H1 (cell line): ENCODE measurements around the gene PRKN. TPM values are rescaled to one million over a fixed set of nuclear protein-coding genes. Genes with fewer than 3 reads are reported as not detected.

Experiments used
- CTCF ChIA-PET: fragments of 300-600 bp; sonication (Branson Sonifier 250); formaldehyde crosslinking; loops from one replicate; lab custom pipeline; 2021; ENCODE audit not compliant: partially characterized antibody; lab: Charles Lee
- POLR2A ChIA-PET: fragments of 300-600 bp; sonication (Branson Sonifier 250); formaldehyde crosslinking; loops from one replicate; lab custom pipeline; 2021; ENCODE audit warnings: inconsistent platforms; ENCODE audit not compliant: partially characterized antibody; lab: Charles Lee
- DNase-seq, 2 experiments: peaks; one replicate each; pipeline versions ENCODE4 v3.0.0 to v3.0.0-alpha.2; 2010 to 2022; ENCODE audit warnings: low spot score in 2 of 2, low read depth in 1 of 2, mixed read lengths in 1 of 2
- FAIRE-seq: peaks from 2 replicates; lab custom pipeline; 2011; peaks lifted over from hg19 to GRCh38; lab: Jason Lieb, UNC
- H2AFZ ChIP-seq: 2 replicates; pipeline ENCODE4 v1.8.1; 2012; ENCODE audit warnings: low read length, inconsistent platforms
- H2AK5ac ChIP-seq: 2 replicates; pipeline ENCODE4 v1.6.1; 2013; ENCODE audit warnings: low read depth, low read length
- H2BK120ac ChIP-seq: replicated peaks from 2 replicates; pipeline ENCODE3; 2013; ENCODE audit warnings: low read depth, low read length, inconsistent platforms
- H2BK12ac ChIP-seq: 2 replicates; pipeline ENCODE4 v1.6.1; 2013; ENCODE audit warnings: low read depth, low read length
- H2BK15ac ChIP-seq: 2 replicates; pipeline ENCODE4 v1.6.1; 2013; ENCODE audit warnings: low read length
- H2BK20ac ChIP-seq: 2 replicates; pipeline ENCODE4 v1.6.1; 2013; ENCODE audit warnings: low read length
- H2BK5ac ChIP-seq: 2 replicates; pipeline ENCODE4 v1.6.1; 2013; ENCODE audit warnings: low read depth, low read length
- H3K14ac ChIP-seq: 2 replicates; pipeline ENCODE4 v1.6.1; 2013; ENCODE audit warnings: inconsistent platforms; ENCODE audit not compliant: insufficient read length
- H3K18ac ChIP-seq: 2 replicates; pipeline ENCODE4 v1.6.1; 2013; ENCODE audit warnings: low read length; ENCODE audit errors: extremely low read depth
- H3K23ac ChIP-seq: 2 replicates; pipeline ENCODE4 v1.6.1; 2013; ENCODE audit warnings: inconsistent platforms; ENCODE audit not compliant: insufficient read length
- H3K23me2 ChIP-seq: 2 replicates; pipeline ENCODE4 v1.6.1; 2013; ENCODE audit warnings: low read depth, low read length
- H3K27ac ChIP-seq: 2 replicates; pipeline ENCODE4 v1.6.1; 2011; ENCODE audit warnings: low read depth, low read length, inconsistent platforms
- H3K27me3 ChIP-seq, 4 experiments: replicated peaks in 1 of 4; 1 replicate in 1 of 4; 2 replicates in 3 of 4; pipeline versions ENCODE4 v1.6.1 to v1.8.1; 2011 to 2013; ENCODE audit warnings: low read length in 3 of 4, mild to moderate bottlenecking in 3 of 4, inconsistent platforms in 2 of 4, mixed read lengths in 2 of 4, moderate library complexity in 1 of 4; ENCODE audit not compliant: control insufficient read depth in 3 of 4, insufficient read depth in 3 of 4; ENCODE audit errors: extremely low read depth in 1 of 4
- H3K36me3 ChIP-seq, 4 experiments: 2 replicates each; pipeline versions ENCODE4 v1.6.1 to v1.8.1; 2011 to 2013; ENCODE audit warnings: mild to moderate bottlenecking in 4 of 4, low read length in 3 of 4, moderate library complexity in 2 of 4, control low read depth in 1 of 4, inconsistent platforms in 1 of 4; ENCODE audit not compliant: insufficient read depth in 4 of 4, control insufficient read depth in 2 of 4
- H3K4ac ChIP-seq: replicated peaks from 2 replicates; pipeline ENCODE3; 2013; ENCODE audit warnings: low read length, low read depth, mixed read lengths, inconsistent platforms; ENCODE audit not compliant: insufficient read length
- H3K4me1 ChIP-seq, 4 experiments: replicated peaks in 1 of 4; 1 replicate in 1 of 4; 2 replicates in 3 of 4; pipeline versions ENCODE4 v1.6.1 to v1.8.1; 2011 to 2013; ENCODE audit warnings: low read length in 3 of 4, inconsistent platforms in 2 of 4, mixed read lengths in 1 of 4; ENCODE audit not compliant: insufficient read depth in 4 of 4, control insufficient read depth in 3 of 4
- H3K4me2 ChIP-seq, 2 experiments: 2 replicates each; pipeline versions ENCODE4 v1.6.1 to v1.8.1; 2011 to 2013; ENCODE audit warnings: low read depth in 2 of 2, low read length in 2 of 2, control low read depth in 1 of 2, inconsistent platforms in 1 of 2, mild to moderate bottlenecking in 1 of 2; ENCODE audit not compliant: insufficient read depth in 1 of 2
- H3K4me3 ChIP-seq, 4 experiments: fragments of 200-600, 300-600 bp in 1 of 4; sonication (generic), shearing (Covaris generic), sonication (Bioruptor Twin) in 1 of 4; 2 replicates each; pipeline versions ENCODE4 v1.5.1 to v1.8.1; 2011 to 2016; ENCODE audit warnings: low read length in 4 of 4, low read depth in 3 of 4, control low read depth in 2 of 4, inconsistent platforms in 2 of 4, mild to moderate bottlenecking in 2 of 4, mixed read lengths in 1 of 4, moderate library complexity in 1 of 4; ENCODE audit not compliant: insufficient read depth in 2 of 4; ENCODE audit errors: extremely low read depth in 1 of 4
- H3K56ac ChIP-seq: replicated peaks from 2 replicates; pipeline ENCODE3; 2013; ENCODE audit warnings: low read depth, mild to moderate bottlenecking, mixed read lengths, low read length, inconsistent platforms; ENCODE audit not compliant: insufficient read length
- H3K79me1 ChIP-seq: 2 replicates; pipeline ENCODE4 v1.6.1; 2013; ENCODE audit warnings: low read depth, low read length, control low read depth
- H3K79me2 ChIP-seq, 2 experiments: 2 replicates each; pipeline versions ENCODE4 v1.6.1 to v1.8.1; 2012 to 2013; ENCODE audit warnings: low read length in 2 of 2, mild to moderate bottlenecking in 2 of 2, inconsistent platforms in 1 of 2; ENCODE audit not compliant: insufficient read depth in 2 of 2, control insufficient read depth in 1 of 2
- H3K9ac ChIP-seq, 4 experiments: replicated peaks in 1 of 4; 1 replicate in 1 of 4; 2 replicates in 3 of 4; pipeline versions ENCODE4 v1.6.1 to v1.8.1; 2011 to 2013; ENCODE audit warnings: low read depth in 3 of 4, low read length in 3 of 4, control low read depth in 2 of 4, mild to moderate bottlenecking in 2 of 4, moderate library complexity in 2 of 4, inconsistent platforms in 1 of 4; ENCODE audit errors: extremely low read depth in 1 of 4
- H3K9me3 ChIP-seq, 2 experiments: 2 replicates each; pipeline versions ENCODE4 v1.6.1 to v1.8.1; 2012 to 2013; ENCODE audit warnings: mild to moderate bottlenecking in 2 of 2, moderate library complexity in 2 of 2, control low read depth in 1 of 2, inconsistent platforms in 1 of 2, low read depth in 1 of 2, low read length in 1 of 2, mixed read lengths in 1 of 2; ENCODE audit not compliant: insufficient read depth in 2 of 2
- H4K20me1 ChIP-seq, 2 experiments: replicated peaks in 1 of 2; 2 replicates each; pipeline versions ENCODE3 to v1.8.1; 2011 to 2013; ENCODE audit warnings: inconsistent platforms in 2 of 2, low read length in 2 of 2, mild to moderate bottlenecking in 1 of 2; ENCODE audit not compliant: insufficient read depth in 2 of 2, control insufficient read depth in 1 of 2
- H4K5ac ChIP-seq: 2 replicates; pipeline ENCODE4 v1.6.1; 2013; ENCODE audit warnings: low read length, low read depth, mixed read lengths, inconsistent platforms; ENCODE audit not compliant: insufficient read length
- H4K8ac ChIP-seq: 2 replicates; pipeline ENCODE4 v1.8.0; 2013; ENCODE audit warnings: mild to moderate bottlenecking, moderate library complexity, low read length, inconsistent platforms; ENCODE audit not compliant: insufficient read depth; ENCODE audit errors: extremely low read depth
- H4K91ac ChIP-seq: replicated peaks from 2 replicates; pipeline ENCODE3; 2013; ENCODE audit warnings: low read length, mixed read lengths, inconsistent platforms; ENCODE audit not compliant: insufficient read length
- WGBS, 2 experiments: shearing (Covaris generic) in 1 of 2; methylation state at CpG; one replicate each; pipeline versions ENCODE4 v1.1.6 to v1.1.7; 2013 to 2015; ENCODE audit warnings: low lambda C conversion rate in 2 of 2, mixed read lengths in 2 of 2, inconsistent platforms in 1 of 2, low coverage in 1 of 2, missing lambda C conversion rate in 1 of 2; ENCODE audit not compliant: insufficient replicate concordance in 2 of 2, insufficient coverage in 1 of 2, insufficient read length in 1 of 2; ENCODE audit errors: extremely low coverage in 1 of 2, missing lambda C conversion rate in 1 of 2; 5-methylcytosine and 5-hydroxymethylcytosine counted together
- polyA plus RNA-seq, 7 experiments: library from polyadenylated mRNA; depleted of rRNA in 3 of 7; stranded (reverse) in 5 of 7; unstranded in 2 of 7; fragments of >200 nt in 5 of 7; fragments of 200-250 nt in 2 of 7; gene quantifications; 1 replicate in 5 of 7; 2 replicates in 1 of 7; 4 replicates in 1 of 7; pipeline versions ENCODE4 v1.2.1 to v1.2.3, GENCODE V29; 2011 to 2013; ENCODE audit warnings: missing spikeins in 2 of 7, mixed read lengths in 2 of 7
- total RNA-seq: library from RNA; stranded (reverse); fragmentation: NEBNext Ultra II Directional; extraction: Animal tissue kit (Norgen Biotek cat#: 25700); gene quantifications from 2 replicates; pipeline ENCODE4 v1.2.1, GENCODE V29; 2021

Gene PRKN
- total and polyA plus RNA-seq, 2 of the 8 experiments (the other 6 are each of a cell fraction or from before 2014, with no cell fraction given) = 0.13 to 0.29 TPM

DNA sequence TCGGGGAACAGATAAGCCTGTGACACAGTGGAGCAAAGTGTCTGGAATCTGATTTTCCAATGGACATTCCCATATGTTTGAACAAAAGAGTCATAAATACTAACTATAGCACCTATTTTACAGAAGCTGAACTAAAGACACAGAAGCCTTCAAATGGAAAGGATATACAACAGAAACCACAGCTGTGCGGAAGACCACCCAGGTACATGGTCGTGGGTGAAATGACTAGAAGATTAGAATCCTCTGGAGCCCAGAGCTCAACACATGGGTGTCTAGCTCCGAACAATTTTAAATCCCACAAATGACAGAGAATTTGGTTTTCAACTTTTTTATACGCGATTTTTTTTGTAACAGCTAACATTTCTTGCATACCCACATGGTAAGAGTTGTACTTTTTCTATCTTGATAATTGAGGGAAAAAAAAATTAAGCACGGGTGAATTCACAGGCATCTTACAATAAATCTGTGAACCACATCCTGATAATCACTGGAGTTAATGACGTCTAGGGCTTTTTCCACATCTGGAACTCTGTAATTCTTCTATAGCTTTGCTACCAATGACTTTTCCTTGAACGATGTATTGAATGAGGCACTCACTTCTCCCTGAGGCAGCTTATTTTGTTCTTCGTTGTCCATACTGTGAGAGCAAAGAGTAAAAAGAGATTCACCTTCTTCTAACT lies 1182.6 kb downstream of the PRKN start:
- ChIA-PET CTCF (interaction anchor here (1.1 kb wide), 1 partner anchor 73 kb away, joined by 3 read pairs; no protein-coding TSS in a partner anchor), POLR2A (interaction anchor here (1.2 kb wide), 1 partner anchor 100 kb away, joined by 3 read pairs; no protein-coding TSS in a partner anchor)
- no peak overlapping the region for H3K14ac ChIP-seq
- H2BK120ac ChIP-seq = no peak overlapping the region
- H3K23me2 ChIP-seq = no peaks in the 10 kb centered on the region
- H3K56ac ChIP-seq = no peak overlapping the region
- DNase-seq = no peak
- H3K9me3 ChIP-seq = no peaks in the 10 kb centered on the region
- H3K9ac ChIP-seq = no peak overlapping the region
- H2BK15ac ChIP-seq = no peak overlapping the region
- no peaks in the 10 kb centered on the region for H3K79me2 ChIP-seq
- no peak overlapping the region for H3K18ac ChIP-seq
- H2BK5ac ChIP-seq = no peak overlapping the region
- H2AFZ ChIP-seq = no peak overlapping the region
- no peaks in the 10 kb centered on the region for H3K36me3 ChIP-seq
- FAIRE-seq = no peak
- H3K79me1 ChIP-seq = no peaks in the 10 kb centered on the region
- no peak overlapping the region for H3K23ac ChIP-seq
- H3K27me3 ChIP-seq = no peaks in the 10 kb centered on the region
- H2AK5ac ChIP-seq = no peak overlapping the region
- 91% methylated on average over 10 of the region's 10 CpGs; no CpG with 5 or more reads in 1 of the 2 experiments for WGBS, 2 experiments
- H4K20me1 ChIP-seq = no peaks in the 10 kb centered on the region
- no peak overlapping the region for H3K4me2 ChIP-seq
- no peak overlapping the region for H3K4ac ChIP-seq
- H2BK20ac ChIP-seq = no peak overlapping the region
- H3K4me3 ChIP-seq = no peak overlapping the region
- H2BK12ac ChIP-seq = no peak overlapping the region
- H3K27ac ChIP-seq = no peak overlapping the region
- no peak overlapping the region for H4K91ac ChIP-seq
- H3K4me1 ChIP-seq = peaks cover 0 to 2% (median 0%) of the 10 kb centered on the region in 4 experiments; a peak in 1 of 7 replicates
- no peak overlapping the region for H4K8ac ChIP-seq
- H4K5ac ChIP-seq = no peak overlapping the region
